Measurements from ENCODE around the gene CTNND2. TPM values are rescaled to one million over a fixed set of nuclear protein-coding genes. Genes with fewer than 3 reads are reported as not detected.

Gene CTNND2
- total RNA-seq, 1 experiment from 2014 or later: 7.0 TPM

DNA sequence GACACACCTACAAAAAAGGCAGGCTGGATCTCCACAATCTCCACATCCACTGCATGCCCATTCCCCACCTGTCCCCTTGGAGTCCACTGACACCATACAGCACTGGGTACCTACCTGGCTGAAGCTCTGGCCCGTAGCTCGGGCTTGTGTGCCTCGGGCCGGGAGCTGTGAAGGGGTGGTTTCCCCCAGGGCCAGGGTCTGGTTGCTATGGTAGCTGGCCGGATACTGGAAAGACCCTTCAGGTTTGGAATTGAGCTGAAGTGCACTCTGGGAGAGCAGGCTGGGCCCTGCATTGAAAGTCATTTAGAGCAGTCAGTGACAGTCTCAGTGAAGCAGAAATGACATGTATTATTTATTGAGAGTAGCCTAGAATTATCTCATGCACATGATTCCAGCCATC is 507.3 kb downstream of the CTNND2 start:
- no peaks in the 10 kb centered on the region for H3K79me2 ChIP-seq (ENCODE audit: insufficient read depth, low read length)
- H4K91ac ChIP-seq (ENCODE audit: insufficient read length, low read depth, low read length): no peak overlapping the region
- no peak overlapping the region for H2AK5ac ChIP-seq (ENCODE audit: insufficient read length, low read length)
- no peak overlapping the region for H4K5ac ChIP-seq (ENCODE audit: insufficient read length, low read depth, low read length)
- no peak overlapping the region for H3K18ac ChIP-seq (ENCODE audit: insufficient read length, low read depth, low read length)
- no peak overlapping the region for H3K4me2 ChIP-seq (ENCODE audit: insufficient read depth, insufficient read length, low read length)
- no peaks in the 10 kb centered on the region for H3K79me1 ChIP-seq (ENCODE audit: insufficient read depth, low read depth, low read length, poor library complexity, severe bottlenecking)
- Mint-ChIP-seq H3K27me3 (ENCODE audit: low read depth) (peaks cover 33% of the 10 kb centered on the region), H3K4me1 (no peaks in the 10 kb centered on the region), H3K9me3 (no peaks in the 10 kb centered on the region), H3K4me3 (no peak overlapping the region), H3K27ac (no peak overlapping the region), H3K36me3 (ENCODE audit: insufficient read depth in 1 of 3, low read depth in 3 of 3) (no peaks in the 10 kb centered on the region)
- no peak for DNase-seq
- no peak overlapping the region for H2BK12ac ChIP-seq (ENCODE audit: insufficient read length, low read depth, low read length)
- H3K9ac ChIP-seq (ENCODE audit: extremely low read depth, insufficient read length, low read length): no peak overlapping the region
- no peak overlapping the region for H2AFZ ChIP-seq (ENCODE audit: low read length)
- no peaks in the 10 kb centered on the region for H3K27me3 ChIP-seq (ENCODE audit: insufficient read depth, low read length)
- no peaks in the 10 kb centered on the region for H3K23me2 ChIP-seq (ENCODE audit: insufficient read length, low read depth, low read length, poor library complexity, severe bottlenecking)
- H3K14ac ChIP-seq (ENCODE audit: insufficient read depth, low read length): no peak overlapping the region
- H3K23ac ChIP-seq (ENCODE audit: insufficient read length, low read depth, low read length): no peak overlapping the region
- no peak overlapping the region for H2BK15ac ChIP-seq (ENCODE audit: low read depth, low read length)
- H3K4ac ChIP-seq (ENCODE audit: low read depth, low read length): no peak overlapping the region
- TF ChIP-seq, protein P1, sequence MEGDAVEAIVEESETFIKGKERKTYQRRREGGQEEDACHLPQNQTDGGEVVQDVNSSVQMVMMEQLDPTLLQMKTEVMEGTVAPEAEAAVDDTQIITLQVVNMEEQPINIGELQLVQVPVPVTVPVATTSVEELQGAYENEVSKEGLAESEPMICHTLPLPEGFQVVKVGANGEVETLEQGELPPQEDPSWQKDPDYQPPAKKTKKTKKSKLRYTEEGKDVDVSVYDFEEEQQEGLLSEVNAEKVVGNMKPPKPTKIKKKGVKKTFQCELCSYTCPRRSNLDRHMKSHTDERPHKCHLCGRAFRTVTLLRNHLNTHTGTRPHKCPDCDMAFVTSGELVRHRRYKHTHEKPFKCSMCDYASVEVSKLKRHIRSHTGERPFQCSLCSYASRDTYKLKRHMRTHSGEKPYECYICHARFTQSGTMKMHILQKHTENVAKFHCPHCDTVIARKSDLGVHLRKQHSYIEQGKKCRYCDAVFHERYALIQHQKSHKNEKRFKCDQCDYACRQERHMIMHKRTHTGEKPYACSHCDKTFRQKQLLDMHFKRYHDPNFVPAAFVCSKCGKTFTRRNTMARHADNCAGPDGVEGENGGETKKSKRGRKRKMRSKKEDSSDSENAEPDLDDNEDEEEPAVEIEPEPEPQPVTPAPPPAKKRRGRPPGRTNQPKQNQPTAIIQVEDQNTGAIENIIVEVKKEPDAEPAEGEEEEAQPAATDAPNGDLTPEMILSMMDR (conservative IDR thresholded peaks at IDR 0.05): no peak
- H4K20me1 ChIP-seq (ENCODE audit: control insufficient read depth, insufficient read depth, insufficient read length): no peaks in the 10 kb centered on the region
- H3K56ac ChIP-seq (ENCODE audit: insufficient read length, low read depth, low read length): no peak overlapping the region
- no CpG with 5 or more reads among the region's 5 CpGs for WGBS (ENCODE audit: extremely low coverage, insufficient read length, low lambda C conversion rate)
- no peaks in the 10 kb centered on the region for H3K4me1 ChIP-seq (ENCODE audit: insufficient read depth, low read length)
- no peak overlapping the region for H3K27ac ChIP-seq (ENCODE audit: insufficient read length, low read depth, low read length)
- no peak overlapping the region for H2BK5ac ChIP-seq (ENCODE audit: insufficient read length, low read length)
- H2BK120ac ChIP-seq (ENCODE audit: low read depth, low read length, poor library complexity, severe bottlenecking): no peak overlapping the region
- H4K8ac ChIP-seq (replicated peaks; ENCODE audit: insufficient read length, low read depth, low read length): no peak overlapping the region
- no peak overlapping the region for H3T11ph ChIP-seq (ENCODE audit: low read length)
- no peaks in the 10 kb centered on the region for H3K9me3 ChIP-seq (ENCODE audit: control insufficient read depth, low read depth, low read length)
- no peak overlapping the region for H2BK20ac ChIP-seq (ENCODE audit: low read depth, low read length, poor library complexity, severe bottlenecking)
